CMK (cell line): ENCODE measurements around the gene AGFG2.
A peak's percentile ranks its signal among the peaks of the same experiment; 100 is the strongest.

Experiments
- DNase-seq: peaks from one replicate; pipeline ENCODE4 v3.0.0-alpha.2; 2010; ENCODE audit warnings: low read depth

AGFG2 gene

DNA sequence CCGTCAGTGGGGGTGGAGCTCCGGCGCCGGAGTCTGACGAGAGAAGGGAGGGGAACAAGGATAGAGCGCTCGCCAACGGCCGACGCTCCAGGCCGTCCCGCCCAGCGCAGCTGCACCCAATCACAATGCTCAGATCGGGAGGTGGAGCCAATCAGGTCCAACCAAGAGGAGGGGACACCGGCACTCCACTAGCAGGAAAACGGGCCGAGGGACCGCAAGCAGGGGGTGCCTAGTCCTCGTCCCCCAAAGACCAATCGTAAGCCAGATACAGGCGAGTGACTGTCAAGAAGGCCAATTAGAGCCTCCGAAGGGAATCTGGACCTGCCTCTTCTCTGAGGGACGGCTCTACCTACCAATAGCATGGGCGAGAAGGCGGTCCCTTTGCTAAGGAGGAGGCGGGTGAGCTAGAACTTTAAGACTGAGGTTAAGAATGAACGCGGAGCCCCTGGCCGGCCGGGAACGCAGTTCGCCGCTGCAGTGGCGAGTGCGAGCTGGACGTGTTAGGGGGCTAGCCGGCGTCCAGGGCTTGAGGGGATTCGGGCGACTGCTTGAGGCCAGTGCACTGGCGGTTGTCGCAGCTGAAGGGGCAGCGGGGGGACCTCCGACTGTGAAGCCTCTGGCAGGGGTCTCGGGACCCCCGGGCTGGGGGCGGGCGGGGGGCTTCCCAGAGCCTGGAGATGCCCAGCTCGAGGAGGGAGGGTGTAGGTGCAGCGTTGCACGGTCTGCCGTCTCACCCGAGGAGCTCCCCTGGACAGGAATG lies 47.4 kb downstream of the AGFG2 start, which contains the start of gene FBXO24:
Gene FBXO24 (plus strand): TSS at position 63 of the 760 bp plus-strand sequence. CDS start 298 bp downstream, at position 361.
- peak; percentile 100 for DNase-seq

DNA sequence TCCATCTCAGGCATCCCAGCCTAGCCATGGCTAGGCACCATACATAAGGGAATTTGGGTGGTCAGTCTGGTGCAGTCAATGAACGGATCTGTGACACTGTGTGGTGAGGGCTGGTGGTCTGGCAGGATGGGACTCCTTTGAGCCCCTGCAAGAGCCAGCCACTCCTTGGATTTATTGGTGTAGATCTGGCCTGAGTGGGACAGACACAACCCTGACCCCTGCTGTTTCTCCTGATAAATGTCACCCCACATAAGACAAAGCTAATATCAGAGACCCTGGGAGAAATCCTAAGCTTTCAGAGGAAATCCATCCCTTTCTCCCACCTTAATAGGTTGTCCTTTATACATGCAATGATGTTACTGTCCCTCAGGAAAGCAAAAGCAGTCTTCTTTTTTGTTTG lies 49.4 kb downstream of the AGFG2 start:
- DNase-seq, result no peak

DNA sequence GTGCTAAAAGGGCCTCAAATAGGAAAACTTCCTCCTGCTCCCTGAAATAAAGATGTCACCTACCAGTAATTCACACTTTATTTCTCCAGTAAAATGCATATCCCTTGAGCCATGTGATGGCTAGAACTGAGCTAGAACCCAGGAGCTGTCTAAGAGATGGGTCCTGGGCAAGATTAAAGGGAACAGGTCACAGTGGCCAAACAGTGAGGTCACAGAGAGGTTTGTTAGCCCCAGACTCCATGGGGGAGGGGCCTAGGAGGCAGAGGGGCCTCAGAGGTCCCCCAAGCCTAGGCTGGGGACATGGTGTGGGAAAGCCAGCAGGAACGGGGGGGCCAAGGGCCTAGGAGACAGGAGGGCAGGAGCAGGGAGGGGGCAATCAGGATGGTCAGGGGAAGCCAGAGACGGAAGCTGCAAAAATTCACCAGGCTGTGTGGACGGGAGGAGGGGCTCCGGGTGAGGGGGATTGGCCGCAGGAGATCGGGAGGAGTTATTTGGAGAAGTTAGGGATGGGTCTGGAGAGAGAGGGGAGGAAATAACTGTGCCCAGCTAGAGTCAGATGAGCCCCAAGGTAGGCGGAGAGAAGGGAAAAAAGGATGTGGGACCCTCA lies 50.4 kb downstream of the AGFG2 start:
- DNase-seq, result no peak

DNA sequence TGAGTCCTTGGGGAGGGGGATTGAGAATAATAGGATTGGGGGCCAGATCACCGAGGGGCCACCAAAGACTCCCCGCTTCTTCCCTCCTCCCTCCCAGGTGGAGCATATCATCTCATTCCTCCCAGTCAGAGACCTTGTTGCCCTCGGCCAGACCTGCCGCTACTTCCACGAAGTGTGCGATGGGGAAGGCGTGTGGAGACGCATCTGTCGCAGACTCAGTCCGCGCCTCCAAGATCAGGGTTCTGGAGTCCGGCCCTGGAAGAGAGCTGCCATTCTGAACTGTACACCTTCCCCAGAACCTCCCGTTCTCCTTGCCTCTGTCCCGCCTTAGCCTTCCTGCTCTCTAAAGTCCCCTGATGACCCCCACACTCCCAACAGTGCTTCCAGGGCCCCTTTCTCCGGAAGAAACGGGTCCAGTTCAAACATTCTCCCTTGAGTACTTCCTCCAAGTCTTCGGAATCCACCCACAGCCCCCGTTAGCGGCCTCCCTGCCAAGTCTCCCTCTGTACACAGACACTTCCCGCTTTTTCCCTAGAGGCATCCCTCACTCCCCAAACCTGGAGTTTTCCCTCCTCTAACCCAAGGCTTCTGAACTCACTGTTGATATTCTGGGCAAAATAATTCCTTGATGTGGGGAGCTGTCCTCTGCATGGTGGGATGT lies 51.2 kb downstream of the AGFG2 start:
- DNase-seq, result no peak

DNA sequence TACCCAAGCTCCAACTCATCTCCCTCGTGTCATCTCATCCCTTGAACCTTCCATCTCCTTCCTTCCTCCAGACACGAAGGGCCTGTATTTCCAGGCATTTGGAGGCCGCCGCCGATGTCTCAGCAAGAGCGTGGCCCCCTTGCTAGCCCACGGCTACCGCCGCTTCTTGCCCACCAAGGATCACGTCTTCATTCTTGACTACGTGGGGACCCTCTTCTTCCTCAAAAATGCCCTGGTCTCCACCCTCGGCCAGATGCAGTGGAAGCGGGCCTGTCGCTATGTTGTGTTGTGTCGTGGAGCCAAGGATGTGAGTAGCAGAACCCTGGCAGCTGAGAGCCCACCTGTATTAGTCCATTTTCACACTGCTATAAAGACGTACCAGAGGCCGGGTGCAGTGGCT lies 52.6 kb downstream of the AGFG2 start:
- DNase-seq, result no peak

DNA sequence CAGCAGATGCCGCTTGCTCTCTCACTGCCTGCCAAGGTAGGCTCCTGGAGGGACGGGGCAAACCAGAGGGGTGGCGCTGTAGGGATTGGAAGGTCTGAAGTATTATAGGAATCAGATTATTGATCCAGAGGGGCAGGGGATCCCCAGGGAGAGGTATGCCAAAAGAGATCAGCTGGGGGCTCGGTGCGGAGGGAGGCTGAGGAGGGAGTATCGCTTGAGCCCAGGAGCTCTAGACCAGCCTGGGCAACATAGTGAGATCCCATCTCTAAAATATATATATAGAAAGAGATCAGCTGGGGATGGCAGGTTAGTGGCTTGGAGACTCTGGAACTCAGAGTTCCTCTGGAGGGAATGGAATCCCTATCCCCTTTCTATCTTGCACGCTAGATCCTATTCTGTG lies 56.2 kb downstream of the AGFG2 start:
- DNase-seq, result no peak

DNA sequence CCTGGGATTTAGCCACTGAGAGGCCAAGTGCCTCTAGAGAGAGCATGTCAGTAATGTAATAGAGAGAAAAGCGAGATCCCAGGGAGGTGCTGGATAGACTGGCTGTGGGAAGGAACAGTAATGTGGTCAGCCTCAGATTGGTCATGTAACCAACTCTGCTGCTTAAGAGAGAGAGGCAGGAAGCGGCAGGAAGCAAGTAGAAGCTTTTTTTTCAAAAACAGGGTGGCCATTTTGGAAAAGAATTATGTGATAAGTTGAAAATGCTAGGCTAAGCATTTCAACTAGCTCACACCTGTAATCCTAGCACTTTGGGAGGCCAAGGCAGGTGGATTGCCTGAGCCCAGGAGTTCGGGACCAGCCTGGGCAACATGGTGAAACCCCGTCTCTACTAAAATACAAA lies 59.4 kb downstream of the AGFG2 start:
- no peak for DNase-seq

DNA sequence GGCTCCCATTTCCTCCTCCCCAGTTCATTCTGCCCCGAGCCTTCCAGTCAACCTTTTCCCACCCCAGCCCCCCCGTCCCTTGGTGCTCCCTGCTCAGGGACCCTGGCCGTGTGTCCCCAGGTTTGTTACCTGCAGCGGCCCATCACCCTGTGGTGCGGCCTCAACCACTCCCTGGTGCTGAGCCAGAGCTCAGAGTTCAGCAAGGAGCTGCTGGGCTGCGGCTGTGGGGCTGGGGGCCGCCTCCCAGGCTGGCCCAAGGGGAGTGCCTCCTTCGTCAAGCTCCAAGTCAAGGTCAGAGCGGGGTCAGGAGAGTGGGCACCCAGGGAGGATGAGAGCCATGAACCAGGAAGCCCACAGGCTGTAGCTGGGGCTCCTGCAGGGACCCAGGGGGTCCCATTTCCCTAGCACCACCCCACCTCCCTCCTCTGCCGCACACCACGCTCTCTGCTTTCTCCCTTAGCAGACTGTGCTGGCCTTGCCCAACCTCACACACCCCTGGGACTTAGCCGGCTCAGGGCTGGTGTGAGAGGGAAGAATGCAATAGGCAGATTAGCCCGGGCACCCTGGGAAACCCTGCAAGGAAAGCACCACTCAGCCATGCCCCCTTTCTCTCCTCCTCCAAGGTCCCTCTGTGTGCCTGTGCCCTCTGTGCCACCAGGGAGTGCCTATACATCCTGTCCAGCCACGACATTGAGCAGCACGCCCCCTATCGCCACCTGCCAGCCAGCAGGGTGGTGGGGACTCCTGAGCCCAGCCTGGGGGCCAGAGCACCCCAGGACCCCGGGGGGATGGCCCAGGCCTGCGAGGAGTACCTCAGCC lies 61.1 kb downstream of the AGFG2 start:
- DNase-seq, result no peak

DNA sequence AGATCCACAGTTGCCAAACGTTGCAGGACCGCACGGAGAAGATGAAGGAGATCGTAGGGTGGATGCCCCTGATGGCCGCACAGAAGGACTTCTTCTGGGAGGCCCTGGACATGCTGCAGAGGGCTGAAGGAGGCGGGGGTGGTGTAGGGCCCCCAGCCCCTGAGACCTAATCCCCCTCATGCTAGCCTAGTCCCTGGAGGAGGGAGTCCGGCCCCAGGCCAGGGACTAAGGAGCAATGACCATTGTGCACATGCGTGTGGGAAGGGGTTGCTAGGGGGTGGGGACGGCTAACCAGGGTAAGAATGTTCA lies 61.7 kb downstream of the AGFG2 start:
- no peak for DNase-seq

DNA sequence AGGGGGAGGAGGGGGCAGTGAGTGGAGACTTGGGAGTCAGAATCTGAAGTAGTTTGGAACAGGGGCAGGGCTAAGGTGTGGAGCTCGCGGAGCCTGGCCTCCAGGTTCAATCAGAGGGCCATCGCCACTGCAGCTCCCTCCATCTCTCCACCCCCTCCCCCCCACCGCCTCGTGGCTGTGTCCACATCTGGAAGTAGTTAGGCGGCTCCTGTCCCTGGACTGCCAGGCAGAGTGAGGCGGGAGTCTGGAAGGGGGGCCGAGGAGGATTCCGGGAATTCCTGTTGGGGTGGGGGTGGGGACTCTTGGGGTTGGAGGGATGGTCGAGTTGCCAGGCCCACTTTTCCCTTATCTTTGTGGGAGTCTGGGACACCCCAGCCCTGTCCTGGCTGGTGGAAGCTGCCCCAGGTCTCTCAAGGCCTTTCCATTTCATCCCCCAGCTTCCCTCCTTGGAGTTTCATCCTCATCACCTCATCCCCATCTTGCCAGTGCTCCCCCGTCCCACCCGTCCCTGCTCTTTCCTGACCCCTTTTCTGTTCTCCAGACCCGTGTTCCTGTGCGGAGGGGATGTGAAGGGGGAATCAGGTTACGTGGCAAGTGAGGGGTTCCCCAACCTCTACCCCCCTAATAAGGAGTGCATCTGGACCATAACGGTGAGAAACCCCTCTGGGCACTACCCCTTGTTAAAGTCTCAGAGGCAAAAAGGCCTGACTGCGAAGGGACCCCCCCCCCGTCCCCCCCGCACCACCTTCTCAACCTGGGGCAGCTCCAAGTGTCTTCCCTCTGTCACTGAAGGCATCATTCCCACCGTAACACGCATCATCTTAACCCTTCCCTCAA lies 64.1 kb downstream of the AGFG2 start:
- no peak for DNase-seq

DNA sequence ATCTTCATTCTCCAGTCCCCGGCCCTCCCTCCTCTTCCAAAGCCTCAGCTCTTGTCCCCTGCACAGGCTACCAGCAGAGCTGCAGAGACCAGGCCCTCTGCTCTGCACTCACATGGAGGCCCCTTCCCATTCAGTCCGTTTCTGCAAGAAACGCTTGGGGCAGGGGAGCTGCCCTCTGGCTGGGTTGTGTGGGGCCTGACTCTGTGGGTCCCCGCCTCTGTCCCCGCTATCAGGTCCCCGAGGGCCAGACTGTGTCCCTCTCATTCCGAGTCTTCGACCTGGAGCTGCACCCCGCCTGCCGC lies 64.7 kb downstream of the AGFG2 start:
- DNase-seq, result no peak

DNA sequence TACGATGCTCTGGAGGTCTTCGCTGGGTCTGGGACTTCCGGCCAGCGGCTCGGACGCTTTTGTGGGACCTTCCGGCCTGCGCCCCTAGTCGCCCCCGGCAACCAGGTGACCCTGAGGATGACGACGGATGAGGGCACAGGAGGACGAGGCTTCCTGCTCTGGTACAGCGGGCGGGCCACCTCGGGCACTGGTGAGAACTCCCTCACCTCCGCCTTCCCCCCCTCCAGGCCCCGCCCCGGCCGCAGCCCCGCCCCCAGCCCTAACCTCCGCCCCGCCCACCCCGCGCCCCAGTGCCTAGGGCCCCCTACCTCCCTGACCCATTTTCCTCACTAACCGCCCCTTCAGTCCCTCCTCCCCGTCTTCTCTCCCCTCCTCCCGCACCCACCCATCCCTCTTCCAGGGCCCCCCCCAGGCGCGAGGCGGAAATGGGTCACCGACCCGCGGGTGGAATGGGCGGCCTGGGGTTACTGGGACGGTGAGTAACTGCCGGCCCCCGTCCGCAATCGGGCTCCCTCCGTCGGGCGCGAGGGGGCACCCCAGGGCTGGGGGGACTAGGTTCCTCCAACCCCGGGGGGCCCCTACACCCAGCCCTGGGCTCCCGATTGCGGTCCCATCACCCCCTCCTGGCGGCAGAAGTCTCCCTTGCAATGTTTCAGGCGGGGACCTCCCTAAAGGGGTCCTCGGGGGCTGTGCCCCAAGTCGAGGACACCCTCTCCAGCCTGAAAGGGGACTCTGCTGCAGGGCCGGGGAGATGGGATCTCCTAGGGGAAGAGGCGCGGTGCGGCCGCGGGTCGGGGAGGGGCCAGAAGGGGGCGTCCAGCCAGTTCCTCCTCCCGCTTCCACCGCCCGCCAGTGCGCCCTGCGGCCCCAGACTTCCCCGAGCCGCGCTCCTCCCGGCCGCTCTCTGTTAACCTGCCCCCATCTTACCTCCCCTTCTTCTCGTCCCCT lies 65.3 kb downstream of the AGFG2 start:
- no peak for DNase-seq

DNA sequence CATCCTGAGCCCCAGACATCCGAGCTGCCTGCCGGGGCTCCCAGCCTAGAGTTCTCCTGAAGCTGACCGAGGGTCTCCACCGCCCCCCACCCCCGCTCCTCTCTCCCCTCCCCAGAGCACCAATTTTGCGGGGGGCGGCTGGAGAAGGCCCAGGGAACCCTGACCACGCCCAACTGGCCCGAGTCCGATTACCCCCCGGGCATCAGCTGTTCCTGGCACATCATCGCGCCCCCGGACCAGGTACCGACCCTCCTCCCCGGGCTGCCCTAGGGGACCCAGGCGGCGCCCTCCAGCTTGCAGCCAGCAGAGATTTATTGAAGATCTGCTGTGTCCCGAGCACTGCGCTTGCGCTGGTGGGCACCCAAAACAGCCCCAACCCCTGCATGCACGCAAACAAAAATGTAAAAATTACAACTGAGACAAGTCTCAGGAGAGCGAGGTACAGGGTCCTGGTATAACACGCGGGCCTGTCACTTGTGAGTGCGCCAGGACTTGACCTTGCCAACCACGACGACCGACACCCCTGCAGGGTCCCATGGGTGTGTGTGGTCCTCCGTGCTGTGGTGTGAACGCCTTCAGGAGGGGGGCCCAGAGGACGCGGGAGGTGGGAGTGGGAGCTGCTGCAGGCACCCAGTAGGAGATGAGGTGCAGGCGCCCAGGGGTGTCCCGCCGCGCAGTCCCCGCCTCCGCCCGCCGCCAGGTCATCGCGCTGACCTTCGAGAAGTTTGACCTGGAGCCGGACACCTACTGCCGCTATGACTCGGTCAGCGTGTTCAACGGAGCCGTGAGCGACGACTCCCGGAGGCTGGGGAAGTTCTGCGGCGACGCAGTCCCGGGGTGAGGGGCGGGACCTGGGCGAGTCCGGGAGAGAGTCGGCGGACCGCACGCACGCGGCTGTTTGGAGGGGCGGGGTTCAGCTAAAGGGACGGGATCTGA lies 66.2 kb downstream of the AGFG2 start:
- no peak for DNase-seq

DNA sequence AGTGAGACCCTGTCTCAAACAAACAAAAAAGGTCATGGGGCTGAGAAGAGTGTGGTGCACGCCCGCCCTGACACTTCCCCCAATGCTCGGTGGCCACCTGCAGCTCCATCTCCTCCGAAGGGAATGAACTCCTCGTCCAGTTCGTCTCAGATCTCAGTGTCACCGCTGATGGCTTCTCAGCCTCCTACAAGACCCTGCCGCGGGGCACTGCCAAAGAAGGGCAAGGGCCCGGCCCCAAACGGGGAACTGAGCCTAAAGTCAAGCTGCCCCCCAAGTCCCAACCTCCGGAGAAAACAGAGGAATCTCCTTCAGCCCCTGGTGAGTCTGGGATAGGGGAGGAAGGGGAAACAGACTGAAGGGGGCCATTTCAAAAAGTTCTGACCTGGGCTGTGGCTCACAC lies 67.3 kb downstream of the AGFG2 start:
- DNase-seq, result no peak

DNA sequence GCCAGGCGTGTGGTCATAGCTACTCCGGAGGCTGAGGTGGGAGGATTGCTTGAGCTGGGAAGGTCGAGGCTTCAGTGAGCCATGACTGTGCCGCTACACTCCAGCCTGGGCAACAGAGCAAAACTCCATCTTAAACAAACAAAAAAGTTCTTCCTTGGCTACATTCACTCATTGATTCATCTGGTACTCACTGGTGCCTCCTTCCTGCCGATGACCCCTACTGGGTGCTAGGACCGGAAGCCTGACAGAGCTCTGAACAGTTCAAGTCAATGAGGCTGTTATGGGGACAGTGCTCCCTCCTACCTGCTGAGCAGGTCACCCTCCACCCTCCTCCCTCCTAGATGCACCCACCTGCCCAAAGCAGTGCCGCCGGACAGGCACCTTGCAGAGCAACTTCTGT lies 68.1 kb downstream of the AGFG2 start:
- DNase-seq, result no peak

DNA sequence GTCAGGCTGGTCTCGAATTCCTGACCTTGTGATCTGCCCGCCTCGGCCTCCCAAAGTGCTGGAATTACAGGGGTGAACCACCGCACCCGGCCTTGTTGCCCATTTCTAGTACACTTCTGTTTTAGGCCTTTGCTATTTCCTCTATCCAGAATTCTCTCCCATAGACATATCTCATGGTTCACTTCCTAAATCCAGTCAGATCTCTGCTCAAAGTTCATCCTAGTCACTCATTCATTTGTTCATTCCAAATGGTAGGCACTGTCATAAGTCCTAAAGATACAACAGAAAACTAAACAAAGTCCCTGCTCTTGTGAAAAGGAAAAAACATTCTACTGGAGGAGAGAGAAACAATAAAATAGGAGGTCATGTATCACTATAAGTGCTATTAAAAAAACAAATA lies 71.0 kb downstream of the AGFG2 start:
- no peak for DNase-seq

DNA sequence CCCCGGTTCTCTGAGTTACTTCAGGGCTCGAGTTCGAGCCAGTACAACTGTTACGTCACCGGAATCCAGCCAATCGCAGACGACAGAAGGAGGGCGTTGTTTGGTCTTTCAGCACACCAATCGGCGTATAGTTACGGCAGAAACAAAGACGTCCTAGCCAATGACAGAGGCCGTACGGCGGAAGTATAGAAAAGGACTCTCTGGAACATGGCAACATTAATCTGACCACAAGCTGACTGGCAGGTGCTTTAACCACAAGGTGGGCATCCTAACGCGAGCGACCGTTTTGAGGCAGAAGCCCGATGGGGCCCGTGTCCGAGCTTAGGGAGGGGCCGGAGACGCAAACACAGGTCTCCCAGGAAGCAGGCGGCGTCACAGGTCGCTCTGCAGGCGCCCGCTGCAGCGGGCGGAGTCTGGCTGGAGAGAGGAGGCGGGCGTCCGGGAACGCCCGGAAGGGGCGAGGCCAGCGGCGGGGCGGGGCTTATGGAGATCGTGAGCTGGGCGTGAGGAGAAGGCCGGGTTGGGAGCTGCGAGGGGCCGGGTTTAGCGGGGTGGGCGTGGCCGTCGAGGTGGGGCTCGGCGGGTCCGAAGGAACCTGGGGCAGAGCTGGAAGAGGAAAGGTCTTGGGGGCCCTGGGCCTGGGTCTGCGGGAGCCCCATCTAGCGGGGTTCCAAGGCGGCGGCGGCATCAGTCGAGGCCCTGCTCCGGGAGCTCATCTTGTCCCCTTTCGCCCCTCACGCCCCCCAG lies 73.2 kb downstream of the AGFG2 start, which contains the start of gene MOSPD3:
Gene MOSPD3 (plus strand): TSS at position 558 of the 747 bp plus-strand sequence. CDS start 252 bp downstream, outside the sequence.
- DNase-seq, result peak; percentile 97

DNA sequence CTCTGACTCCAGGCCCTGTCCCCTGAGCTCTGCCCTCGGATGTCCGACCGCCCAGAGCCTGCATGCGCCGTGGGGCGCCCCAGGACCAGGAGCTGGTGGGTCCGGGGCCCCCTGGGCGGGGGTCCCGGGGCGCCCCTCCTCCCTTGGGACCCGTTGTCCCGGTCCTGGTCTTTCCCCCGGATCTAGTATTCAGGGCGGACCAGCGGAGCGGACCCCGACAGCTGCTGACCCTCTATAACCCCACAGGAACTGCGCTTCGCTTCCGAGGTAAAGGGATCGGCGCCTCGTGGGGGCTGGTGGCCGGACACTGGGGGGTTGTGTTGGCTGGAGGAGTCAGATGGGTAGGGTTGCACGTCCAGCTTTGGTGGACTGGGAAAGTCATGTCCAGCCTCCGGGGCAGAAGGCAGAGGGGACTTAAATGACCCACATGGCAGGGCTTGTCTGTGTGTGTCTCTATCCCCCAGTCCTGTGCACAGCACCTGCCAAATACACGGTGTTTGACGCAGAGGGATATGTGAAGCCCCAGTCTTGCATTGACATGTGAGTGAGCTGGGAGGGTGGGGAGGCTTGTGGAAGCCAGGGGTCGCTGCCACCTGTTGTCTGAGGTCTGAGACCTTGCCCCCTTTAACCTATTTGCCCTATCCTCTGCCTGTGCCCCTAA lies 73.9 kb downstream of the AGFG2 start:
- no peak for DNase-seq
